SK-N-SH (cell line): ENCODE results near the gene GRK2.

ENCODE experiments used
- CTCF ChIP-seq: fragments of 200-600 bp; sonication (generic); IDR thresholded peaks from 2 replicates; pipeline ENCODE4 v1.6.1; 2017; ENCODE audit warnings: antibody characterized with exemption, mild to moderate bottlenecking, moderate library complexity
- IRF3 ChIP-seq: fragments of 150-350 bp; IDR thresholded peaks from 2 replicates; pipeline ENCODE4 v1.6.1; 2016; ENCODE audit warnings: mild to moderate bottlenecking, low read depth, low read length
- POLR2AphosphoS5 ChIP-seq: IDR thresholded peaks from 2 replicates; pipeline ENCODE4 v1.6.1; 2012; ENCODE audit warnings: low read depth, low read length
- RAD21 ChIP-seq: IDR thresholded peaks from 2 replicates; pipeline ENCODE4 v1.6.1; 2012; ENCODE audit warnings: mild to moderate bottlenecking, low read length
- TEAD4 ChIP-seq: IDR thresholded peaks from 2 replicates; pipeline ENCODE4 v1.4.0; 2012; ENCODE audit warnings: mild to moderate bottlenecking, borderline replicate concordance; ENCODE audit not compliant: insufficient read depth

GRCh38 chr11:67321313-67321871 lies 55.1 kb downstream of the GRK2 start:
- TF ChIP-seq CTCF (no peak), POLR2AphosphoS5 (no peak), TEAD4 (no peak), RAD21 (no peak), IRF3 (no peak)
